Measurements from ENCODE around the gene OPCML.

- TF ChIP-seq, protein P1, sequence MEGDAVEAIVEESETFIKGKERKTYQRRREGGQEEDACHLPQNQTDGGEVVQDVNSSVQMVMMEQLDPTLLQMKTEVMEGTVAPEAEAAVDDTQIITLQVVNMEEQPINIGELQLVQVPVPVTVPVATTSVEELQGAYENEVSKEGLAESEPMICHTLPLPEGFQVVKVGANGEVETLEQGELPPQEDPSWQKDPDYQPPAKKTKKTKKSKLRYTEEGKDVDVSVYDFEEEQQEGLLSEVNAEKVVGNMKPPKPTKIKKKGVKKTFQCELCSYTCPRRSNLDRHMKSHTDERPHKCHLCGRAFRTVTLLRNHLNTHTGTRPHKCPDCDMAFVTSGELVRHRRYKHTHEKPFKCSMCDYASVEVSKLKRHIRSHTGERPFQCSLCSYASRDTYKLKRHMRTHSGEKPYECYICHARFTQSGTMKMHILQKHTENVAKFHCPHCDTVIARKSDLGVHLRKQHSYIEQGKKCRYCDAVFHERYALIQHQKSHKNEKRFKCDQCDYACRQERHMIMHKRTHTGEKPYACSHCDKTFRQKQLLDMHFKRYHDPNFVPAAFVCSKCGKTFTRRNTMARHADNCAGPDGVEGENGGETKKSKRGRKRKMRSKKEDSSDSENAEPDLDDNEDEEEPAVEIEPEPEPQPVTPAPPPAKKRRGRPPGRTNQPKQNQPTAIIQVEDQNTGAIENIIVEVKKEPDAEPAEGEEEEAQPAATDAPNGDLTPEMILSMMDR (IDR thresholded peaks at IDR 0.05; ENCODE audit: insufficient read depth, low read length): no peak
- TF ChIP-seq, protein P2, sequence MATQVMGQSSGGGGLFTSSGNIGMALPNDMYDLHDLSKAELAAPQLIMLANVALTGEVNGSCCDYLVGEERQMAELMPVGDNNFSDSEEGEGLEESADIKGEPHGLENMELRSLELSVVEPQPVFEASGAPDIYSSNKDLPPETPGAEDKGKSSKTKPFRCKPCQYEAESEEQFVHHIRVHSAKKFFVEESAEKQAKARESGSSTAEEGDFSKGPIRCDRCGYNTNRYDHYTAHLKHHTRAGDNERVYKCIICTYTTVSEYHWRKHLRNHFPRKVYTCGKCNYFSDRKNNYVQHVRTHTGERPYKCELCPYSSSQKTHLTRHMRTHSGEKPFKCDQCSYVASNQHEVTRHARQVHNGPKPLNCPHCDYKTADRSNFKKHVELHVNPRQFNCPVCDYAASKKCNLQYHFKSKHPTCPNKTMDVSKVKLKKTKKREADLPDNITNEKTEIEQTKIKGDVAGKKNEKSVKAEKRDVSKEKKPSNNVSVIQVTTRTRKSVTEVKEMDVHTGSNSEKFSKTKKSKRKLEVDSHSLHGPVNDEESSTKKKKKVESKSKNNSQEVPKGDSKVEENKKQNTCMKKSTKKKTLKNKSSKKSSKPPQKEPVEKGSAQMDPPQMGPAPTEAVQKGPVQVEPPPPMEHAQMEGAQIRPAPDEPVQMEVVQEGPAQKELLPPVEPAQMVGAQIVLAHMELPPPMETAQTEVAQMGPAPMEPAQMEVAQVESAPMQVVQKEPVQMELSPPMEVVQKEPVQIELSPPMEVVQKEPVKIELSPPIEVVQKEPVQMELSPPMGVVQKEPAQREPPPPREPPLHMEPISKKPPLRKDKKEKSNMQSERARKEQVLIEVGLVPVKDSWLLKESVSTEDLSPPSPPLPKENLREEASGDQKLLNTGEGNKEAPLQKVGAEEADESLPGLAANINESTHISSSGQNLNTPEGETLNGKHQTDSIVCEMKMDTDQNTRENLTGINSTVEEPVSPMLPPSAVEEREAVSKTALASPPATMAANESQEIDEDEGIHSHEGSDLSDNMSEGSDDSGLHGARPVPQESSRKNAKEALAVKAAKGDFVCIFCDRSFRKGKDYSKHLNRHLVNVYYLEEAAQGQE (IDR thresholded peaks at IDR 0.05; ENCODE audit: insufficient replicate concordance, low read depth): no peak
- TF ChIP-seq POLR2AphosphoS5 (IDR thresholded peaks at IDR 0.05; ENCODE audit: low read depth): no peak
- no peak for TF ChIP-seq SPI1 (IDR thresholded peaks at IDR 0.05; ENCODE audit: borderline replicate concordance, low read depth)
These were observed 1059.7 kb downstream of the OPCML start for GRCh38 chr11:132472411-132473172.

All from HL-60 (cell line).